HG02938 (cell line): ENCODE measurements around the gene WDR91.

Experiments
- ATAC-seq: cut with Tn5 transposase; IDR thresholded peaks from one replicate; pipeline ENCODE4 v1.9.1; 2021; ENCODE audit warnings: mild to moderate bottlenecking, moderate library complexity; ENCODE audit not compliant: unreplicated experiment

Gene WDR91

GRCh38 chr7:135200821-135201331 lies 10.4 kb downstream of the WDR91 start:
- no peak for ATAC-seq

GRCh38 chr7:135199439-135199838 lies 11.9 kb downstream of the WDR91 start:
- ATAC-seq, result no peak

- no peak for ATAC-seq
Observed at GRCh38 chr7:135197906-135198655, 13.2 kb downstream of the WDR91 start.

GRCh38 chr7:135197343-135197742 lies 14.0 kb downstream of the WDR91 start:
- no peak for ATAC-seq

- ATAC-seq, result no peak
Observed at GRCh38 chr7:135195968-135196629, 15.2 kb downstream of the WDR91 start.

GRCh38 chr7:135195156-135195555 lies 16.2 kb downstream of the WDR91 start:
- no peak for ATAC-seq

GRCh38 chr7:135194494-135195095 lies 16.7 kb downstream of the WDR91 start:
- no peak for ATAC-seq

- ATAC-seq, result no peak
Observed at GRCh38 chr7:135193615-135194081, 17.7 kb downstream of the WDR91 start.

- ATAC-seq, result no peak
Observed at GRCh38 chr7:135192914-135193536, 18.3 kb downstream of the WDR91 start.

- no peak for ATAC-seq
Observed at GRCh38 chr7:135190703-135191102, 20.6 kb downstream of the WDR91 start.

- ATAC-seq, result no peak
Observed at GRCh38 chr7:135189961-135190360, 21.4 kb downstream of the WDR91 start.

- no peak for ATAC-seq
Observed at GRCh38 chr7:135189221-135189662, 22.1 kb downstream of the WDR91 start.

GRCh38 chr7:135188298-135188984 lies 22.9 kb downstream of the WDR91 start:
- ATAC-seq, result peak; percentile 32

- peak; percentile 72 for ATAC-seq
Observed at GRCh38 chr7:135186841-135187253, 24.5 kb downstream of the WDR91 start.

- peak; percentile 14 for ATAC-seq
Observed at GRCh38 chr7:135186261-135186540, 25.1 kb downstream of the WDR91 start.

- ATAC-seq, result no peak
Observed at GRCh38 chr7:135185471-135186260, 25.7 kb downstream of the WDR91 start.

- no peak for ATAC-seq
Observed at GRCh38 chr7:135184254-135184841, 27.0 kb downstream of the WDR91 start.

- ATAC-seq, result no peak
Observed at GRCh38 chr7:135183478-135183877, 27.8 kb downstream of the WDR91 start.

- no peak for ATAC-seq
Observed at GRCh38 chr7:135181929-135182678, 29.2 kb downstream of the WDR91 start.
